ENCODE measurements around the gene SNPH.

GRCh38 chr20:1315804-1316203 is 49.7 kb downstream of the SNPH start:
- TF ChIP-seq EP300 (IDR thresholded peaks at IDR 0.05) (no peak), CTCF (IDR thresholded peaks at IDR 0.05) (no peak), POLR2A (IDR thresholded peaks at IDR 0.05) (no peak), POLR2AphosphoS5 (IDR thresholded peaks at IDR 0.05) (no peak)
